Thymus (tissue), 14 donors: Measurements from ENCODE around the gene OR2B3. TPM values are rescaled to one million over a fixed set of nuclear protein-coding genes. Genes with fewer than 3 reads are reported as not detected.
"Not testable (repeated sequence)": the region's sequence is repeated elsewhere in the genome, so short reads cannot be mapped to it uniquely, and the experiment has no call there.

Source experiments
- DNase-seq, 9 donors: peaks; one replicate each; pipeline ENCODE4 v3.0.0-alpha.2; 2013; ENCODE audit warnings: low spot score in 9 of 9, low read depth in 6 of 9, missing footprints in 1 of 9
- H3K27ac ChIP-seq, 2 donors: one replicate each; pipeline ENCODE4 v1.5.1; 2013; ENCODE audit warnings: control low read depth in 1 of 2, low read depth in 1 of 2, low read length in 1 of 2, mild to moderate bottlenecking in 1 of 2, moderate library complexity in 1 of 2
- H3K27me3 ChIP-seq, 2 donors: one replicate each; pipeline ENCODE4 v1.5.1; 2013; ENCODE audit warnings: low read length in 1 of 2; ENCODE audit not compliant: control insufficient read depth in 2 of 2, insufficient read depth in 1 of 2
- H3K36me3 ChIP-seq, 2 donors: one replicate each; pipeline ENCODE4 v1.5.1; 2013; ENCODE audit warnings: low read length in 1 of 2, mild to moderate bottlenecking in 1 of 2, moderate library complexity in 1 of 2; ENCODE audit not compliant: control insufficient read depth in 2 of 2, insufficient read depth in 2 of 2
- H3K4me1 ChIP-seq, 2 donors: one replicate each; pipeline ENCODE4 v1.5.1; 2013; ENCODE audit warnings: low read length in 2 of 2; ENCODE audit not compliant: control insufficient read depth in 2 of 2, insufficient read depth in 2 of 2
- H3K4me3 ChIP-seq, 2 donors: one replicate each; pipeline ENCODE4 v1.5.1; 2013; ENCODE audit warnings: low read length in 2 of 2, control low read depth in 1 of 2, mild to moderate bottlenecking in 1 of 2
- H3K9me3 ChIP-seq, 2 donors: one replicate each; pipeline ENCODE4 v1.5.1; 2013; ENCODE audit warnings: low read length in 1 of 2, mild to moderate bottlenecking in 1 of 2; ENCODE audit not compliant: control insufficient read depth in 2 of 2, insufficient read depth in 1 of 2
- WGBS: extraction: QIAGEN DNeasy Blood & Tissue Kit; methylation state at CpG from one replicate; pipeline ENCODE4 v1.1.7; 2013; 5-methylcytosine and 5-hydroxymethylcytosine counted together
- long read RNA-seq, 10 donors: transcript quantifications; one replicate each; lab custom pipeline, GENCODE V29; 2026
- polyA plus RNA-seq: library from polyadenylated mRNA; stranded (reverse); fragments of 200-250 nt; gene quantifications from one replicate; pipeline ENCODE4 v1.2.3, GENCODE V29; 2013
- total RNA-seq: library from RNA; stranded (reverse); fragments of 120-200 nt; gene quantifications from one replicate; pipeline ENCODE4 v1.2.4, GENCODE V29; 2013
- donor health status: healthy.

OR2B3 gene, protein sequence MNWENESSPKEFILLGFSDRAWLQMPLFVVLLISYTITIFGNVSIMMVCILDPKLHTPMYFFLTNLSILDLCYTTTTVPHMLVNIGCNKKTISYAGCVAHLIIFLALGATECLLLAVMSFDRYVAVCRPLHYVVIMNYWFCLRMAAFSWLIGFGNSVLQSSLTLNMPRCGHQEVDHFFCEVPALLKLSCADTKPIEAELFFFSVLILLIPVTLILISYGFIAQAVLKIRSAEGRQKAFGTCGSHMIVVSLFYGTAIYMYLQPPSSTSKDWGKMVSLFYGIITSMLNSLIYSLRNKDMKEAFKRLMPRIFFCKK
- total RNA-seq (not detected), polyA plus RNA-seq (not detected)
- long read RNA-seq, donor 1 = 0 reads
- long read RNA-seq, donor 2 = 0 reads
- long read RNA-seq, donor 3 = 0 reads
- long read RNA-seq, donor 4 = 0 reads
- long read RNA-seq, donor 5 = 0 reads
- long read RNA-seq, donor 6 = 0 reads
- long read RNA-seq, donor 7 = 0 reads
- long read RNA-seq, donor 8 = 0 reads
- long read RNA-seq, donor 9 = 0 reads
- long read RNA-seq, donor 10 = 0 reads

DNA sequence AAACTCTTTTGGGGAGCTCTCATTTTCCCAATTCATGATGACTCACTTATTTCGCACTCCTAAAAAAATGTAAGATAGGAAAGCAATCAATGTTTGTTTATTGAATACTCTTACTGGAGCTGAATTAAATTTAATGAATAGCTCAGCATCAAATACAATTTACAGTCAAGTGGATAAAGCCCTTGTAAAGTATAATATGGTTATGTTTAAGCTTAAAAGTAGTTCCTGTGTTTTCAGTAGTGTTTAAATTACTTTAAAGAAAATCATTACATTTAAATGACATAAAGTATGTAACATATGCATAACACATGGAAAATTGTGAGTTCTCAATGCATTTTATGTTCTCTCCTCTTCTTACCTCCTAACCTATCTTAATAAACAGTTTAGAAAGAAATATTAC, at the start of gene OR2B3:
OR2B3 (minus strand) TSS at position 101 of the 400 bp plus-strand sequence; CDS start at position 36, 65 bp downstream.
- no peak within 1 kb of the TSS for H3K4me3 ChIP-seq
- H3K9me3 ChIP-seq = no peaks in the 10 kb centered on the region
- 93% methylated on average over 1 of the region's 1 CpG for WGBS
- H3K36me3 ChIP-seq = no peaks in the 10 kb centered on the region
- H3K27me3 ChIP-seq = no peaks in the 10 kb centered on the region
- no peaks in the 10 kb centered on the region for H3K4me1 ChIP-seq
- DNase-seq = no peak
- no peak within 1 kb of the TSS for H3K27ac ChIP-seq

DNA sequence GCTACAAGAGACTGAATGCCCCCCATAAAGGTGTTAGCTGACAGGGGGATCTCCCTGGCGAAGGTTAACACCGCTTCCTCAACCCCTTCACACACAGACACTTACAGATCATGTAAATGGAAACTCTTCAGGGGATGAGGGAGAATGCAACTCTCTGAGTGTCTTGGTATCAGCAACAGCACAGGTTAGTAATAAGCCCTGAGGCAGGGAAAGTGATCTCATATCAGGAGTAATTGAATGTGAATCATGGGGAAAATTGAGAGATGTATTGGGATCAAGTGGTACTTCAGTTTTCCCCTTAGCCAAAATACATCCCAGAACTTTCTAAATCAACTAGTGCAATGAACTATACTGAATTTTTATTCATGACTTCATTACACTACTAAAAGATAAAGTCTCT, 44.6 kb upstream of the OR2B3 start:
- Histone ChIP-seq H3K4me1 (no peaks in the 10 kb centered on the region), H3K9me3 (no peaks in the 10 kb centered on the region), H3K36me3 (no peaks in the 10 kb centered on the region), H3K4me3 (no peak overlapping the region), H3K27ac (no peak overlapping the region), H3K27me3 (no peaks in the 10 kb centered on the region)
- 82% methylated on average over 2 of the region's 2 CpGs for whole genome bisulfite sequencing
- no peak for DNase-seq

DNA sequence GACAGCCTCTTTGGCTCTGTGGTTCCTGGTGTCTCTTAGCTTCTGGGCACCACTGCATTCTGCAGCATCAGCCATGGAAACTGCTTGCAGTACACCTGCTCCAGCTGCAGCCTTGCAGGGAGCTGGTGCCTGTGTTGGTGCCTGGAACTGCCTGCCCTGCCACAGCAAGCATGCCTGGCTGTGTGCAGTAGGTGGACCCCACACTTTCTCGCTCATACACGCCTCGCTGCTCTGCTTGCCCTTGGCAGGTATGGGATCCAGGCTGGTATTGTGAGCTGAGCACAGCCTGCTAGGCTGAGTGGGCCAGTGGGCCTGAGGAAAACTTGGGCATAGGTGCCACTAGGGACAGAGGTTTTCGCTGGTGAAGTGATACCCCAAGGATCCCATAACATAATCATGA, 43.5 kb upstream of the OR2B3 start:
- Histone ChIP-seq H3K27me3 (no peaks in the 10 kb centered on the region), H3K9me3 (no peaks in the 10 kb centered on the region), H3K36me3 (no peaks in the 10 kb centered on the region), H3K27ac (no peak overlapping the region), H3K4me3 (no peak overlapping the region), H3K4me1 (no peaks in the 10 kb centered on the region)
- no peak for DNase-seq
- WGBS = 92% methylated on average over 4 of the region's 4 CpGs

DNA sequence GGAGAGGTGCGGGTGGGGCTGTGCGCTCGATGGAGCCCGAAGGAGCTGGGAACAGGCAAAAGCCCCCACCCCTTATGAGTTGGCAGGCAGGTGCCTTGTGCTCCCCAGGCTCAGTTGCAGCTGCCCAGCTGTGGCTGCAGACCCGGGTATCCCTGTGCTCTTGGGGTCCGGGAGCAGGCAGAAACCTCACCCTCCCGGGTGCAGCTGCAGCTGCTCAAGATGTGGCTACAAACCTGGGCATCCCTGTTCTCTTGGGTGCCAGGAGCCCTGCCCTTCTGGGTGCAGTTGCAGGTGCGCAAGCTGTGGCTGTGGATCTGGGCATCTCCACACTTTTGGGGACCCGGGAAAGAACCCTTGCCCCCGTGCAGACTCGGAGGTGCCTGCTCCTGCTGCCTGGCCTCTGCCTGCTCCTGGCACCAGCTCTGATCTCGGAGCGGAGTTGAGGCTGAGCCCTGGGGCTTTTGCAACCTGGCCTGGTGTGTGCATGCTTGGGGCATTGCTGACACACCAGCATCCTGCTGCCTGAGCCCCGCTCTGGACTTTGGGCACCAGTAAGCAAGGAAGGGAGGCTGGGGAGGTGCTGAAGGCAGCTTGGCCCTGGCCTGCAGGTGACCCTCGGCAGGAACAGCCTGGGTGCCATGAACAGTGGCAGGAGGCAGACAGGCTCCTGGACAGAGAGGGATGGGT, 42.4 kb upstream of the OR2B3 start:
- no peak overlapping the region for H3K27ac ChIP-seq
- H3K9me3 ChIP-seq = no peaks in the 10 kb centered on the region
- no peak overlapping the region for H3K4me3 ChIP-seq
- H3K4me1 ChIP-seq = no peaks in the 10 kb centered on the region
- no peaks in the 10 kb centered on the region for H3K27me3 ChIP-seq
- no peaks in the 10 kb centered on the region for H3K36me3 ChIP-seq
- no peak for DNase-seq
- WGBS = 87% methylated on average over 15 of the region's 15 CpGs

DNA sequence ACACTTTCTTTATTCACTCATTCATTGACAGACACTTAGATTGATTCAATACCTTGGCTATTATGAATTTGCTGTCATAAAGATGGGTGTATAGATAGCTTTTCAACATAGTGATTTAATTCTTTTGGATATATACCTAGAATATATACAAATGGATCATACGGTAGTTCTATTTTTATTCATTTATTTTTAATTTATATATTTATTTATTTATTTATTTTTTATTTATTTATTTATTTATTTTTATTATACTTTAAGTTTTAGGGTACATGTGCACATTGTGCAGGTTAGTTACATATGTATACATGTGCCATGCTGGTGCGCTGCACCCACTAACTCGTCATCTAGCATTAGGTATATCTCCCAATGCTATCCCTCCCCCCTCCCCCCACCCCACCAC, 27.9 kb upstream of the OR2B3 start:
- WGBS = 98% methylated on average over 1 of the region's 3 CpGs
- not testable (repeated sequence) for H3K36me3 ChIP-seq, H3K9me3 ChIP-seq, H3K4me3 ChIP-seq, DNase-seq, H3K27me3 ChIP-seq, H3K27ac ChIP-seq, H3K4me1 ChIP-seq

DNA sequence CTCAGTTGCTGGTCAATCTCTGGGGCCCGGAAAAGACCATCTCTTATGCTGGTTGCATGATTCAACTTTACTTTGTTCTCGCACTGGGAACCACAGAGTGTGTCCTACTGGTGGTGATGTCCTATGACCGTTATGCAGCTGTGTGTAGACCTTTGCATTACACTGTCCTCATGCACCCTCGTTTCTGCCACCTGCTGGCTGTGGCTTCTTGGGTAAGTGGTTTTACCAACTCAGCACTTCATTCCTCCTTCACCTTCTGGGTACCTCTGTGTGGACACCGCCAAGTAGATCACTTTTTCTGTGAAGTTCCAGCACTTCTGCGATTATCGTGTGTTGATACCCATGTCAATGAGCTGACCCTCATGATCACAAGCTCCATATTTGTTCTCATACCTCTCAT, 25.0 kb upstream of the OR2B3 start:
- DNase-seq = no peak
- WGBS = 82% methylated on average over 7 of the region's 7 CpGs
- peaks cover 0 to 2% of the 10 kb centered on the region in 2 donors for H3K27me3 ChIP-seq
- no peak overlapping the region for H3K4me3 ChIP-seq
- H3K36me3 ChIP-seq = no peaks in the 10 kb centered on the region
- no peaks in the 10 kb centered on the region for H3K9me3 ChIP-seq
- no peaks in the 10 kb centered on the region for H3K4me1 ChIP-seq
- H3K27ac ChIP-seq = no peak overlapping the region

DNA sequence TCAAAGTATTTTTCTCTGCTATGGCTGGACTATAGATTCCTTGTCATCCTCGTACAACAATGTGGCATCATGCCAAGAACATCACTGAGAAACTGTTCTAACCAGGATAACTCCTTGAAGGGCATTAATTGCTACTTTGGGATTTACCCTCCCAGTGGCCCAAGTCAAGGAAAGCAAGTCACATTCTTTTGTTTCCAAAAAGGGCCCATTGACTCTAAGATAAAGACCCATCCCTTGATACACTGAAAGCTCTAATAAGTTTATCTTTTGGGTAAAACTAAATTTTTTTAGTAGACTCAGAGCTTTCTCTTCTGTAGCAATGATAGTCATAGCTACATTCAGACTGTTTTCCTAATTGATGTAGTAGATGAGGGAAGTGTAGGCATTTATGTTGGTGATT, 20.6 kb upstream of the OR2B3 start, which contains the start of gene OR2J3:
OR2J3 (plus strand) TSS at position 301 of the 400 bp plus-strand sequence. CDS start 3,833 bp downstream, outside the sequence.
- Histone ChIP-seq H3K27ac (no peak within 1 kb of the TSS), H3K9me3 (no peaks in the 10 kb centered on the region), H3K36me3 (no peaks in the 10 kb centered on the region), H3K27me3 (no peaks in the 10 kb centered on the region), H3K4me1 (no peaks in the 10 kb centered on the region), H3K4me3 (no peak within 1 kb of the TSS)
- WGBS = 73% methylated on average over 1 of the region's 1 CpG
- DNase-seq = no peak

DNA sequence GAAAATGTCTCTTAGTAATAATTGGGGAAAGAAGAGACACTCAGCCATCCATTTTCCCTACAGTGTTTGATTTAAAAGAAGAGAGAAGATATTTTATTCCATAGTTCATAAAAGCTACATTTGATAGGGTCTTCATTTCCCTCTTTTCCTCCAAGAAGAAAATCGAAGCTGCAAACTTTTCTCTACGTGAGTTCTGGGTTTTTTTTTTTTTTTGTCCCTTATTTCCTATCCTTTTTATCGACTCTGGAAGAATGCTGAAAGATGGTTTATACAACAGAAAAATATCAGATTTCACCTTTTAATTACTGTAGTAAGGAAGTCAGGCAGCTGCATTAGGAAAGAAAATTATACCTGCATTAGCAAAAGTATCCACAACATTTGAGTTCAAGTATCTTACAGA, 12.1 kb upstream of the OR2B3 start, which contains the start of gene OR2J1:
OR2J1 (plus strand) TSS at position 301 of the 400 bp plus-strand sequence. CDS start 1,453 bp downstream, outside the sequence.
- H3K4me1 ChIP-seq = no peaks in the 10 kb centered on the region
- no peak for DNase-seq
- WGBS = 90% methylated on average over 3 of the region's 3 CpGs
- H3K4me3 ChIP-seq = no peak within 1 kb of the TSS
- H3K9me3 ChIP-seq = no peaks in the 10 kb centered on the region
- H3K27ac ChIP-seq = no peak within 1 kb of the TSS
- H3K36me3 ChIP-seq = no peaks in the 10 kb centered on the region
- no peaks in the 10 kb centered on the region for H3K27me3 ChIP-seq

DNA sequence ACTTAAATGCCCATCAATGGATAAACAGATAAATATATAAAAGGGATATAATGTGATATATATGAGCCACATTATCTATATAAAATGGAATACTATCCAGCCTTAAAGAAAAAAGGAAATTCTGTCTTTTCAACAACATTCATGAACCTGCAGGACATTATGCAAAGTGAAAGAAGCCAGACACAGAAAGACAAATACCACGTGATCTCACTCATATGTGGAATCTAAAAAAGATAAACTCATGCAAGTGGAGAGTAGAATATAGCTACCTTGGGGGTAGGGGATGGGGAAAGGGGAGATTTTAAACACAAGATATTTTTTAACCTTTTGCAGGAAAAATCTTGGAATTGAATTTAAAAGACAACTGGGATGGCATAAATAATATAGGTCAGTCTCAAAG, 10.7 kb upstream of the OR2B3 start:
- H3K9me3 ChIP-seq = no peaks in the 10 kb centered on the region
- no peaks in the 10 kb centered on the region for H3K27me3 ChIP-seq
- WGBS = 88% methylated on average over 1 of the region's 1 CpG
- H3K4me3 ChIP-seq = no peak overlapping the region
- H3K4me1 ChIP-seq = no peaks in the 10 kb centered on the region
- H3K36me3 ChIP-seq = no peaks in the 10 kb centered on the region
- DNase-seq = no peak
- H3K27ac ChIP-seq = no peak overlapping the region
